HL-60/S4 treated with retinoic acid at 250 ng/mL for 4 days and 3 days (cell line): ENCODE data around the gene KRT72.

Source experiments
- in situ Hi-C: fragments of 300-500 bp; cut with MboI; formaldehyde crosslinking; loops from 2 replicates; pipeline ENCODE4 v1.7.0; 2022; ENCODE audit warnings: low sequenced_read_pairs

KRT72 gene

GRCh38 chr12:52582486-52582885, 18.8 kb downstream of the KRT72 start:
- in situ Hi-C loops: loop anchor here (10.0 to 25.0 kb wide), 2 partner anchors 282 to 405 kb away; no protein-coding TSS in a partner anchor

- in situ Hi-C loops: loop anchor here (10.0 to 25.0 kb wide), 2 partner anchors 283 to 406 kb away; no protein-coding TSS in a partner anchor
These were observed 19.8 kb downstream of the KRT72 start for GRCh38 chr12:52581481-52581880.

- in situ Hi-C loops: loop anchor here (10.0 to 25.0 kb wide), 2 partner anchors 284 to 406 kb away; no protein-coding TSS in a partner anchor
These were observed 20.2 kb downstream of the KRT72 start for GRCh38 chr12:52581066-52581465.

- in situ Hi-C loops: loop anchor here (10.0 to 25.0 kb wide), 2 partner anchors 284 to 407 kb away; no protein-coding TSS in a partner anchor
These were observed 20.8 kb downstream of the KRT72 start for GRCh38 chr12:52580496-52580895.

DNA sequence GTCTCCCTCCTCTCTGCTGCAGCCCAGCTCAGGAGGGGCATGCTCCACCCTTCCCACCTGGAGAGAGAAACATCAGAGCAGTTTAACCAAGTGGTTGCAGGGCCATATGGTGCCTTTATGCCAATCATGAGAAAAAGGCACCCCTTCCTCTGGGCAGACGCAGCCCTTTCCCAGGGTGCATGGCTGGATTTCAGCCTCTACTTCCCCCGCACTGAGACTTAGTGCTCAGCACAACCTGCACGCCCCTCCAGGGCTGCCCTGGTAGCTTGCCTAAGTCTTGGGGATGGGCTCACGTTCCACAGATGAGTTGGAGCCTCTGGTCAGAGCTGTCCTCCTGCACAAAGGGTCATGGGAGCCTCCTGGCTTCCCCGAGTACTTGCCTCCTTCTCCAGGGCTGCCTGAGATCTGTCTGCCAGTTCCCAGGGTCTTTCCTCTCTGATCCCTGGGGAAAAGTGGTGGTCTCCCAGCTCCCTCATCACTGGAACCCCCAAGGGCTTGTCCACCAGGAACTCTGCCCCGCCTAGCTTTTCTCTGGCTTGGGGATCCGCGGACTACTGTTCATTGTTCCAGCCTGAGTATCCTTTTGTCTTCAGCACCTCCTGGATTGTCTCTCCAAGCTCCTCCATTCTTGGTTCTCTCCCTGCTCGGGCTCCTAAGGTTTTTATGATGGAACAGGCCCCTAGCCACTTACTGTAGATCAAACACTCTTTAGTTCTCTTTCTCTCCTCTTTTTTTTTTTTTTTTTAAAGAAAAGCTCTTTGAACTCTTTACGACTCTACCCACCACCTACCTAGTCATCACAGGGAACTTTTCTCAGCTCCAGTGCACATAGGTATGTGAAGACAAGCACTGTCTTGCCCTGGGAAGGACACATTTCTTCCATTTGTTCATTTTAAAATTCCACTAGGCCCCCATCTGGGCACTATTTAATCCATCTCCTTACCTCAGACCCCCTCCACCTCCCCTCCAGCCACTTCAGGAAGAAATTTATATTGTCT, 21.5 kb downstream of the KRT72 start:
- in situ Hi-C loops: loop anchor here (10.0 to 25.0 kb wide), 2 partner anchors 285 to 408 kb away; no protein-coding TSS in a partner anchor

DNA sequence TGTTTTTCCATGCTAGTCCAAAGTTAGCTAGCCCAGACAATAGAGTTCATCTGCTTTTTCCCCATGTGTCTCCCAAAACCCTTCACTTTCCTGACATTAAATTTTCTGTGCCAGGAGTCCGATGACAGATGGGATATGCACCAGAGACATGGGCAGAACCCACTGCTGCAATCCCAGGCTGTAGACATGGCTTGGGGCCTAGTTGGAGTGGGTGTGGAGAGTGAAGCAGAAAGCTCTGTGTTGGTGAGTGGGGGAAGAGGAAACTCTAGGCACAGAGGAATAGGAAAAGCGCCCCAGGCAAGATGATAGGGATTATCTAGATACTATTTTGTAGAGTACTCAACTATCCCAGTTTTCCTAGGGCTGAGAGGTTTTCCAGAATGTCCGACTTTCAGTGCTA, 22.8 kb downstream of the KRT72 start:
- in situ Hi-C loops: loop anchor here (25.0 kb wide), 1 partner anchor 409 kb away; no protein-coding TSS in a partner anchor

DNA sequence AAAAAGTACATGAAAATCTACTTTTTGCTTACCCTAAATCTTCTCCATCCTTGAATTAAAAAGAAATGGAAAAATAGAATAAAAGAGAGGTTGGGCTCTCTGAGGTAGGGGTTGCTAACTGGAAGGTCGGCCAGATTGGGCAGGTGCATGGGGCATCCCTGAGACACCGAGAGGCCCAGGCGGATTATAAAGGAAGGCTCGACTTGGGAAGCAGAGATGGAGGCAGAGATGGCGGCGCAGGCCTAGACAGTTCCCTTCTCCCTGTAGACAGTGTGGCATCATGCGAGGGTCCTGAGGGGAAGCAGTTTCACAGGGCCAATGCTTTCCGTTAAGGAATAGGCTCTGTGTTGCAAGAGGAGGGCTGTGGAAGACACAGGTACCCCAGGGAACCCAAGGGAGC, 23.9 kb downstream of the KRT72 start:
- in situ Hi-C loops: loop anchor here (25.0 kb wide), 1 partner anchor 410 kb away; no protein-coding TSS in a partner anchor

DNA sequence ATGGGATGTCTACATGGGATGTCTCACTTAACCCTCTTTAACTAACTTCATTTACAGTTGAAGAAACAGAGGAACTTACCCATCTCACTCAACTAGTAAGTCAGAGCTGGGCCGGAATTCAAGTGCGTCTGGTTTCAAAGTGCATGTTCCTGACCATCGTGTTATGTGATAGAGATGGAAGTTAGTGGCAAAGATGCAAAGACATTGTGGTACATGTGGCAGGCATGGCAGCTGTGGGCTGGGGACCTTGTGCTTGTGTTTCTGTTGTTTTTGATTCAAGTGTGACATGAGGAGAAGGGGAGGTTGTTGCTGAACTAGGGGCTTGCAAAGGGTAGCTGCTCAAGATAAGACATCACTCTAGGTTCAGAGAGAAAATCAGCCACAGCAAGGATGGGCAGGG, 25.3 kb downstream of the KRT72 start:
- in situ Hi-C loops: loop anchor here (25.0 kb wide), 1 partner anchor 411 kb away; no protein-coding TSS in a partner anchor

- in situ Hi-C loops: loop anchor here (25.0 kb wide), 1 partner anchor 412 kb away; no protein-coding TSS in a partner anchor
These were observed 26.0 kb downstream of the KRT72 start for GRCh38 chr12:52575256-52575655.

DNA sequence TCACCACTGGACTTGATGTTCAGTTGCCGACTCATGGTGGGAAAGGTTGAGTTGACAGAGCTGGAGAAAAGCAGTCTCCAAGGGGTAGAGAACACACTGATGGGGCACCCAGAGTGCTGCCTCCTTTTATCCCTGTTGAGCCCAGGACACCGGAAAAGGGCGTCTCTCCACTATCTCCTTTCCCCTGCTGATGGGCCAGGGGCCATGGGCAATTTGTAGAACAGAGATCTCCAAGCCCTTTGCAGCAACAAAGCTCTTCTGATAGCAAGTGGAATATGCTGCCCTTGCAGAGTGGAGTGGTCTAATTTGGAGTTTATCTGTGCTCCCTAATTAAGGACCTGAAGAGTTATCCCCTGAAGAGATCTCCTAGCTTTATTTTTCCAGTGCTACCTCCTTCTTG, 27.5 kb downstream of the KRT72 start, which contains the start of gene KRT74:
KRT74 (minus strand) TSS at position 101 of the 400 bp plus-strand sequence; CDS start at position 35, 66 bp downstream.
- in situ Hi-C loops: no loop called here

DNA sequence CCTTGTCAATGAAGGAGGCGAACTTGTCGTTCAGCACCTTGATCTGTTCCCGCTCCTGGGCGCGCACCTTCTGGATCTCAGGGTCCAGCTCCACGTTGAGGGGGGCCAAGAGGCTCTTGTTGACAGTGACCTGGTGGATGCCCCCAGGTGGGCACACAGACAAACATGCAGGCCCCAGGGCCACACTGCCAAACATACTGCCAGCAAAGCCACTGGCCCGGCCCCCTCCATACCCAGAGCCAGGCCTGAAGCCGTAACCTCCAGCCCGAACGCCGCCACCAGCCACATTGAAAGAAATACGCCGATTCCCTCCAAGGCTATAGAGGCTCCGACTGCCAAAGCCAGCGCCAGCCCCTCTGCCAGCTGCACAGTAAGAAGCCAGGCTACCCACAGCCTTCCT, 28.0 kb downstream of the KRT72 start:
- in situ Hi-C loops: no loop called here

DNA sequence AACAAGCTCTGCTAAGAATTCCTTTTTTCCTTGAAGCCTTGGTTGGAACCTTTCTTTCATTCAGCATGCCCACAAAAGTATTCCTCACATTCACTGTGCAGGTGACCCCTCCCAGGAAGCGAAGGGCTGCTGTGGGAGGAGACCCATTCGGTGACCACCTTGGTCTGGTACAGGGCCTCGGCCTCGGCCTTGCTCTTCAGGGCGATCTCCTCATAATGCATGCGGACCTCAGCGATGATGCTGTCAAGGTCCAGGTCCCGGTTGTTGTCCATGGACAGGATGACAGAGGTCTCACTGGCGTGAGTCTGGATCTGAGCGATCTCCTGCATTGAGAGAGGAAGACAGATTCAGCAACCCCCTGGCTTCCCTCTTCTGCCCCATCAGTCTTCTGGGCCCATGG, 30.8 kb downstream of the KRT72 start:
- in situ Hi-C loops: no loop called here

GRCh38 chr12:52568111-52568510, 33.2 kb downstream of the KRT72 start:
- in situ Hi-C loops: no loop called here

DNA sequence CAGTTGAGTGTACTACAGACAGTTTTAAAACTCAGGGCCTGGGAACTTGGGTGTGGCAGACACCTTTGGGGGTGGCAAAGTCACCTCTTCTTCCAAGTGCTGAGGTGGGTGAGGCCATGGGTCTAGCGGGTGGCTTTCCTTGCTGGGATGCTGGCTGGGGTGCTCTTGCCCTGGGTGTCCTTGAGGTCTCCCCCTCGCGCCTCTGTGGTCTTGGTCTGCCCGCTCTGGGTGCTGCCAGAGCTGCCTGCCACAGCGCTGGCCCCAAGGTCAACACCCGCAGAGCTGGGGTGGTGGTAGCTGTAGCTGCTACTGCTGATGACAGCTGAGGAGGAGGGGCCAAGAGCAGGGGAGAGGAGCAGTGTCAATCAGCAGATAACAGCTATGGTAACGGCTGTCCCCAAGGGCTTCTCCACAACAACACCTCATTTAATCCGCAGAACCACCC, 34.4 kb downstream of the KRT72 start:
- in situ Hi-C loops: no loop called here

GRCh38 chr12:52564582-52564981, 36.7 kb downstream of the KRT72 start:
- in situ Hi-C loops: no loop called here

DNA sequence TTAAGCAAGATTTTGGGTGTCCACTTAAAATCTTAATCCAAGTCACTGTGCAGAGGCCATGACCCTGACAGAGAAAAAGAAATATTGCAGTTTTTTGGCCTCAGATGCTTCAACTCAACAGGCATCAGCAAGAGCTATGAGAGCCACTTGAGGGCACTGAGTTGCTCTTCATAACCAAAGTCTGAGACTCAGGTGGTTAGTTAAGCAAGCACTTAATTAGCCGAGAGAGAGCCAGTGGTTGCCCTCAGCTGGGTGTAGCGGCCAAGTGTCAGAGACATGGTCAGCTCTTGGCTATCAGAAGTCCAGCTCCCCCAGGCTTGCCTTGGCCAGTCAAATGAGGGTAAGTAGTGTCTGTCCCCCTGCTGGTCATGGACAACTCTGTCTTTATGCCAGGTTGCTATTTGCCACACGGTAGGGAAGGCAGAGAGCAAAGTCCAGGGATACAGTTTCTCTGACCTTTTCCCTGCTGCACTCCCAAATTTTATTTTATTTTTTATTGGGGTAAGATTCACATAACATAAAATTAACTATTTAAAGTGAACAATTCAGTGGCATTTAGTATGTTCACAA, 39.3 kb downstream of the KRT72 start:
- in situ Hi-C loops: no loop called here

GRCh38 chr12:52559979-52560378, 41.3 kb downstream of the KRT72 start:
- in situ Hi-C loops: no loop called here

GRCh38 chr12:52558781-52559445, 42.4 kb downstream of the KRT72 start:
- in situ Hi-C loops: no loop called here

GRCh38 chr12:52557476-52557875, 43.8 kb downstream of the KRT72 start:
- in situ Hi-C loops: no loop called here

DNA sequence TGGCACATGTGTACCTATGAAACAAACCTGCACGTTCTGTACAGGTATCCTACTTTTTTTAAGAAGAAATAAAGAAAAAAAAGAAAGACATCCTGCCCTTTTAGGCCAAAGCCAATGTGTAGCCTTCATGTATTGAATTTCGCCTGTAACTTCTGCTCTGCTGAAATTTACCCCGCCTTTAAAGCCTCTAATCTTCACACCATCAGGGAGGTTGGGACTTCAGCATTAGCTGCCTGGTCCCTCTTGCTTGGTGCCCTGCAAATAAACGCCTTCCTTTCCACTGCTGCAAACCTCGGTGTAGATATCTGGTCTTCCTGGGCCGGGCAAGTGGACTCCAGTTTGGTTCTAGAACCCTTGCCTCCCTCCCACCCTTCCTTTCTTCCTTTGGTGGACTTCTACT, 45.7 kb downstream of the KRT72 start:
- in situ Hi-C loops: no loop called here
